Vagina (tissue), 2 donors: ENCODE data around the gene CTBP2. TPM values are rescaled to one million over a fixed set of nuclear protein-coding genes. Genes with fewer than 3 reads are reported as not detected.

Source experiments
- DNase-seq, 2 donors: peaks; one replicate each; pipeline ENCODE4 v3.0.0-alpha.2; 2017; ENCODE audit errors: extremely low spot score in 2 of 2
- H3K27ac ChIP-seq: fragments of 200-600 bp; sonication (generic); one replicate; pipeline ENCODE4 v1.5.1; 2019
- H3K27me3 ChIP-seq: fragments of 200-600 bp; sonication (generic); one replicate; pipeline ENCODE4 v1.5.1; 2019
- H3K36me3 ChIP-seq, 2 donors: fragments of 200-600 bp; sonication (generic); one replicate each; pipeline ENCODE4 v1.5.1; 2017 to 2019
- H3K4me1 ChIP-seq: fragments of 200-600 bp; sonication (generic); one replicate; pipeline ENCODE4 v1.5.1; 2019
- H3K4me3 ChIP-seq, 2 donors: fragments of 200-600 bp; sonication (generic); 1 replicate in 1 of 2; 2 replicates in 1 of 2; pipeline ENCODE4 v1.5.1; 2016 to 2019
- H3K9me3 ChIP-seq: fragments of 200-600 bp; sonication (generic); one replicate; pipeline ENCODE4 v1.5.1; 2019
- CTCF ChIP-seq, 3 experiments: fragments of 450-650 bp in 2 of 3; fragments of 200-600 bp in 1 of 3; sonication (generic) in 1 of 3; IDR thresholded peaks; one replicate each; pipeline ENCODE4 v1.5.1; 2017 to 2019; ENCODE audit warnings: antibody characterized with exemption in 3 of 3, mild to moderate bottlenecking in 2 of 3, moderate library complexity in 2 of 3
- POLR2A ChIP-seq, 2 donors: fragments of 450-650 bp; IDR thresholded peaks; one replicate each; pipeline ENCODE4 v1.6.1; 2017; ENCODE audit warnings: antibody characterized with exemption in 2 of 2, mild to moderate bottlenecking in 2 of 2, moderate library complexity in 2 of 2
- POLR2AphosphoS5 ChIP-seq, 2 donors: sonication (generic); formaldehyde crosslinking; IDR thresholded peaks; one replicate each; pipeline ENCODE4 v1.9.0; 2017; ENCODE audit warnings: antibody characterized with exemption in 2 of 2, mild to moderate bottlenecking in 2 of 2, low read depth in 1 of 2; ENCODE audit not compliant: insufficient read depth in 1 of 2
- intact Hi-C: fragments of 100-400 bp; cut with DNase I; formaldehyde crosslinking; loops from one replicate; pipeline ENCODE4 v1.15.1; 2023
- total RNA-seq: library from RNA; depleted of rRNA; stranded (reverse); fragments of >200 nt; gene quantifications from one replicate; pipeline ENCODE4 v1.2.3, GENCODE V29; 2016

CTBP2 gene
- total RNA-seq, 1 donor from 2014 or later, result 74.4 TPM

- no peak for TF ChIP-seq POLR2AphosphoS5 (IDR thresholded peaks at IDR 0.05; ENCODE audit: insufficient read depth in 1 of 2, low read depth in 1 of 2)
- TF ChIP-seq CTCF (IDR thresholded peaks at IDR 0.05), result no peak
- no peak for TF ChIP-seq POLR2A (IDR thresholded peaks at IDR 0.05)
- H3K27me3 ChIP-seq, result no peaks in the 10 kb centered on the region
Measured at GRCh38 chr10:125032474-125033020, 127.8 kb downstream of the CTBP2 start.

GRCh38 chr10:125030567-125031197 lies 129.7 kb downstream of the CTBP2 start:
- DNase-seq, result no peak
- intact Hi-C loops, result no loop called here
- H3K4me3 ChIP-seq, result no peak overlapping the region
- no peak overlapping the region for H3K27ac ChIP-seq
- H3K4me1 ChIP-seq, result peaks cover 40% of the 10 kb centered on the region
- TF ChIP-seq CTCF (IDR thresholded peaks at IDR 0.05), result no peak
- TF ChIP-seq POLR2A (IDR thresholded peaks at IDR 0.05), result no peak
- no peak for TF ChIP-seq POLR2AphosphoS5 (IDR thresholded peaks at IDR 0.05; ENCODE audit: insufficient read depth in 1 of 2, low read depth in 1 of 2)
- no peaks in the 10 kb centered on the region for H3K27me3 ChIP-seq
- peaks cover 0 to 5% of the 10 kb centered on the region in 2 donors for H3K36me3 ChIP-seq
- no peaks in the 10 kb centered on the region for H3K9me3 ChIP-seq

More at GRCh38 chr10:125032474-125033020, 127.8 kb downstream of the CTBP2 start:
- peaks cover 53% of the 10 kb centered on the region for H3K4me1 ChIP-seq
- no peak overlapping the region for H3K4me3 ChIP-seq
- no peaks in the 10 kb centered on the region for H3K9me3 ChIP-seq
- no peaks in the 10 kb centered on the region for H3K36me3 ChIP-seq
- no peak overlapping the region for H3K27ac ChIP-seq
- intact Hi-C loops, result no loop called here
- DNase-seq, result no peak

- H3K4me1 ChIP-seq, result peaks cover 35% of the 10 kb centered on the region
- peaks cover 0 to 7% of the 10 kb centered on the region in 2 donors for H3K36me3 ChIP-seq
- no peaks in the 10 kb centered on the region for H3K27me3 ChIP-seq
- no peak for TF ChIP-seq POLR2A (IDR thresholded peaks at IDR 0.05)
- no peak for TF ChIP-seq POLR2AphosphoS5 (IDR thresholded peaks at IDR 0.05; ENCODE audit: insufficient read depth in 1 of 2, low read depth in 1 of 2)
- TF ChIP-seq CTCF (IDR thresholded peaks at IDR 0.05), result no peak
- no peak overlapping the region for H3K4me3 ChIP-seq
- intact Hi-C loops, result no loop called here
- no peaks in the 10 kb centered on the region for H3K9me3 ChIP-seq
- DNase-seq, result no peak
- no peak overlapping the region for H3K27ac ChIP-seq
Measured at GRCh38 chr10:125029584-125030242, 130.7 kb downstream of the CTBP2 start.

- H3K27me3 ChIP-seq, result no peaks in the 10 kb centered on the region
- TF ChIP-seq POLR2AphosphoS5 (IDR thresholded peaks at IDR 0.05; ENCODE audit: insufficient read depth in 1 of 2, low read depth in 1 of 2) (no peak), POLR2A (IDR thresholded peaks at IDR 0.05) (no peak), CTCF (IDR thresholded peaks at IDR 0.05) (no peak)
- intact Hi-C loops, result no loop called here
- H3K36me3 ChIP-seq, result peaks cover 0 to 10% of the 10 kb centered on the region in 2 donors
- no peak for DNase-seq
- H3K9me3 ChIP-seq, result no peaks in the 10 kb centered on the region
- H3K4me3 ChIP-seq, result no peak overlapping the region
- H3K27ac ChIP-seq, result no peak overlapping the region
- peaks cover 49% of the 10 kb centered on the region for H3K4me1 ChIP-seq
Measured at GRCh38 chr10:125027871-125028869, 132.2 kb downstream of the CTBP2 start.
